BE2C (cell line): Measurements from ENCODE around the gene PPP1R15A.

ENCODE experiments used
- DNase-seq: peaks from one replicate; pipeline ENCODE4 v3.0.0-alpha.2; 2020
- H3K27me3 ChIP-seq: fragments of 250-450 bp; sonication (Bioruptor Pico); 2 replicates; pipeline ENCODE4 v1.5.1; 2020; ENCODE audit warnings: mild to moderate bottlenecking
- H3K36me3 ChIP-seq: fragments of 250-450 bp; sonication (Bioruptor Pico); 2 replicates; pipeline ENCODE4 v1.5.1; 2020; ENCODE audit warnings: mild to moderate bottlenecking
- H3K4me1 ChIP-seq: fragments of 250-450 bp; sonication (Bioruptor Pico); 2 replicates; pipeline ENCODE4 v1.5.1; 2020
- H3K4me3 ChIP-seq: 2 replicates; pipeline ENCODE4 v1.5.1; 2011; ENCODE audit warnings: low read depth, low read length
- H3K9me3 ChIP-seq: fragments of 250-450 bp; sonication (Bioruptor Pico); 2 replicates; pipeline ENCODE4 v1.5.1; 2020
- CTCF ChIP-seq: IDR thresholded peaks from 2 replicates; pipeline ENCODE4 v1.5.1; 2012; ENCODE audit warnings: mild to moderate bottlenecking, low read depth, low read length

Gene PPP1R15A

GRCh38 chr19:48854103-48854502 lies 18.1 kb upstream of the PPP1R15A start:
- no peaks in the 10 kb centered on the region for H3K27me3 ChIP-seq

GRCh38 chr19:48856921-48857320 lies 15.3 kb upstream of the PPP1R15A start:
- Histone ChIP-seq H3K4me3 (no peak overlapping the region), H3K36me3 (peaks cover 8% of the 10 kb centered on the region), H3K9me3 (no peaks in the 10 kb centered on the region), H3K4me1 (no peaks in the 10 kb centered on the region), H3K27me3 (no peaks in the 10 kb centered on the region)
- no peak for TF ChIP-seq CTCF
- DNase-seq, result no peak

More at GRCh38 chr19:48854103-48854502, 18.1 kb upstream of the PPP1R15A start:
- Histone ChIP-seq H3K4me1 (no peaks in the 10 kb centered on the region), H3K9me3 (no peaks in the 10 kb centered on the region), H3K36me3 (no peaks in the 10 kb centered on the region; the same call in 1 of the 2 replicates), H3K4me3 (no peak overlapping the region)
- no peak for DNase-seq
- TF ChIP-seq CTCF, result no peak

GRCh38 chr19:48858984-48859710 lies 13.1 kb upstream of the PPP1R15A start:
- peaks cover 8% of the 10 kb centered on the region; the same call in 1 of the 2 replicates for H3K36me3 ChIP-seq
- H3K9me3 ChIP-seq, result no peaks in the 10 kb centered on the region
- TF ChIP-seq CTCF, result no peak
- H3K27me3 ChIP-seq, result no peaks in the 10 kb centered on the region
- H3K4me3 ChIP-seq, result no peak overlapping the region
- no peak for DNase-seq
- no peaks in the 10 kb centered on the region for H3K4me1 ChIP-seq

- Histone ChIP-seq H3K4me1 (no peaks in the 10 kb centered on the region), H3K27me3 (no peaks in the 10 kb centered on the region), H3K9me3 (no peaks in the 10 kb centered on the region), H3K36me3 (peaks cover 8% of the 10 kb centered on the region; the same call in 1 of the 2 replicates), H3K4me3 (no peak overlapping the region)
- peak; percentile 41 for DNase-seq
- no peak for TF ChIP-seq CTCF
Measured at GRCh38 chr19:48859711-48860572, 12.3 kb upstream of the PPP1R15A start.

GRCh38 chr19:48861313-48861712 lies 10.9 kb upstream of the PPP1R15A start:
- no peak overlapping the region for H3K4me3 ChIP-seq
- H3K27me3 ChIP-seq, result no peaks in the 10 kb centered on the region
- no peaks in the 10 kb centered on the region for H3K9me3 ChIP-seq
- H3K4me1 ChIP-seq, result no peaks in the 10 kb centered on the region
- no peak for TF ChIP-seq CTCF
- peaks cover 8% of the 10 kb centered on the region; the same call in 1 of the 2 replicates for H3K36me3 ChIP-seq
- DNase-seq, result no peak
